ENCODE data around the gene LCN10. TPM values are rescaled to one million over a fixed set of nuclear protein-coding genes. Genes with fewer than 3 reads are reported as not detected.
A peak's percentile ranks its signal among the peaks of the same experiment; 100 is the strongest.

LCN10 gene
- total and polyA plus RNA-seq, 2 of the 13 experiments (the other 11 are each of a cell fraction or from before 2014, with no cell fraction given): 0.53 to 0.61 TPM

DNA sequence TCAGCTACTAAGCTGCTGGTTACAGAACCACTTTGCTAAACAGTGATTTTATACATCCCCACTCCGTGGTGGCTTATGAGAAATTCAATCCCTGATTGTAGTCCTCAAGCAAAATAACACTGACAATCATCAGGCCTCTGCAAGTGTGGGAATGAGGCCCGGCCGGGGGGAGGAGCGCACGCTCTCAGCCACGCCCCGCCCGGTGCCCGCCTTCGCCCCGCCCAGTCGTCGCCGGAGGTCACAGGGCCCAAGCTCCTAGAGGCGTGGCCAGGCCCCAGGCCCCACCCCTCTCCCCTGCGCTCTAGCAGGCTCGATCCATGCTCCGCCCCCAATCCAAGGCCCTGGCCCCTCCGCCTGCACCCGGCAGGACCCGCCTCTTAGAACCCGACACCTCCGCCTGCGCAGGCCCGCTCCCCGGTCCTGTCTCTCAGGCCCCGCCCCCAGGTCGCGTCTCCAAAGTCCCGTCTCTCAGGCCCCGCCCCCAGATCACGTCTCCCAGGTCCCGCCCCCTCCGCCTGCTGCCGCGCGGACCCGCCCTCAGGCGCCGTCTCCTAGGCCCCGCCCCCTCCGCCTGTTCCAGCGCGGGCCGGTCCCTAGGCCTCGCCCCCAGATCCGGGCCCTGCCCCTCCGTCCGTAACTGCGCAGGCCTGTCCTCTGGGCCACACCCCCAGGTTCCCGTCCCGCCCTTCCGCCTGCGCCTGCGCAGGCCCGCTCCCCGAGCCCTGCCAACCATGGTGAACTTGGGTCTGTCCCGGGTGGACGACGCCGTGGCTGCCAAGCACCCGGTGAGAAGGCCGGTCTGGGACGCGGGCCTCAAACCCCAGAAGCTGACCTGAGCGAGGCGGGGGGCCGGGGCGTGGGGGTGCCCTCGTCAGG is 48.1 kb upstream of the LCN10 start, which contains the start of gene TMEM141 (continued):
- TF ChIP-seq, protein P1, sequence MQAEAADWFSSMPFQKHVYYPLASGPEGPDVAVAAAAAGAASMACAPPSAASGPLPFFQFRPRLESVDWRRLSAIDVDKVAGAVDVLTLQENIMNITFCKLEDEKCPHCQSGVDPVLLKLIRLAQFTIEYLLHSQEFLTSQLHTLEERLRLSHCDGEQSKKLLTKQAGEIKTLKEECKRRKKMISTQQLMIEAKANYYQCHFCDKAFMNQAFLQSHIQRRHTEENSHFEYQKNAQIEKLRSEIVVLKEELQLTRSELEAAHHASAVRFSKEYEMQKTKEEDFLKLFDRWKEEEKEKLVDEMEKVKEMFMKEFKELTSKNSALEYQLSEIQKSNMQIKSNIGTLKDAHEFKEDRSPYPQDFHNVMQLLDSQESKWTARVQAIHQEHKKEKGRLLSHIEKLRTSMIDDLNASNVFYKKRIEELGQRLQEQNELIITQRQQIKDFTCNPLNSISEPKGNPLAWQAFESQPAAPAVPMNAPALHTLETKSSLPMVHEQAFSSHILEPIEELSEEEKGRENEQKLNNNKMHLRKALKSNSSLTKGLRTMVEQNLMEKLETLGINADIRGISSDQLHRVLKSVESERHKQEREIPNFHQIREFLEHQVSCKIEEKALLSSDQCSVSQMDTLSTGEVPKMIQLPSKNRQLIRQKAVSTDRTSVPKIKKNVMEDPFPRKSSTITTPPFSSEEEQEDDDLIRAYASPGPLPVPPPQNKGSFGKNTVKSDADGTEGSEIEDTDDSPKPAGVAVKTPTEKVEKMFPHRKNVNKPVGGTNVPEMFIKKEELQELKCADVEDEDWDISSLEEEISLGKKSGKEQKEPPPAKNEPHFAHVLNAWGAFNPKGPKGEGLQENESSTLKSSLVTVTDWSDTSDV (CRISPR knock-in tag; IDR thresholded peaks at IDR 0.05): 0 out of 2 replicates have a peak, but pooled peaks have one; percentile 7
- TF ChIP-seq NCOR1 (IDR thresholded peaks at IDR 0.05; ENCODE audit: borderline replicate concordance, low read length) (no peak), ZNF615 (CRISPR knock-in tag; IDR thresholded peaks at IDR 0.05; ENCODE audit: borderline replicate concordance) (no peak), ZKSCAN8 (CRISPR knock-in tag; IDR thresholded peaks at IDR 0.05; ENCODE audit: borderline replicate concordance) (peak; percentile 46; the same call in 1 of the 2 replicates), CEBPG (CRISPR knock-in tag; IDR thresholded peaks at IDR 0.05) (no peak), ZNF350 (CRISPR knock-in tag; IDR thresholded peaks at IDR 0.05; ENCODE audit: borderline replicate concordance, low read depth) (no peak; the same call in 1 of the 2 replicates), ZNF646 (CRISPR knock-in tag; IDR thresholded peaks at IDR 0.05) (no peak), ZBTB7B (CRISPR knock-in tag; IDR thresholded peaks at IDR 0.05) (no peak), NFKB2 (CRISPR knock-in tag; IDR thresholded peaks at IDR 0.05; ENCODE audit: borderline replicate concordance) (peak; percentile 44; the same call in 1 of the 2 replicates), ZSCAN30 (CRISPR knock-in tag; IDR thresholded peaks at IDR 0.05) (no peak), SAFB2 (CRISPR knock-in tag; IDR thresholded peaks at IDR 0.05; ENCODE audit: borderline replicate concordance, low read depth) (no peak; the same call in 1 of the 2 replicates), SIX4 (CRISPR knock-in tag; IDR thresholded peaks at IDR 0.05) (peak; percentile 30)
- TF ChIP-seq, protein P2, sequence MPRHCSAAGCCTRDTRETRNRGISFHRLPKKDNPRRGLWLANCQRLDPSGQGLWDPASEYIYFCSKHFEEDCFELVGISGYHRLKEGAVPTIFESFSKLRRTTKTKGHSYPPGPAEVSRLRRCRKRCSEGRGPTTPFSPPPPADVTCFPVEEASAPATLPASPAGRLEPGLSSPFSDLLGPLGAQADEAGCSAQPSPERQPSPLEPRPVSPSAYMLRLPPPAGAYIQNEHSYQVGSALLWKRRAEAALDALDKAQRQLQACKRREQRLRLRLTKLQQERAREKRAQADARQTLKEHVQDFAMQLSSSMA (CRISPR knock-in tag; IDR thresholded peaks at IDR 0.05): 0 out of 2 replicates have a peak, but pooled peaks have one; percentile 25
